Upper lobe of left lung (tissue), 4 donors: ENCODE data around the gene EPHB2.

Experiments
- EP300 ChIP-seq, 4 donors: sonication (generic); formaldehyde crosslinking; IDR thresholded peaks; one replicate each; pipeline ENCODE4 v1.5.1; 2017; ENCODE audit warnings: antibody characterized with exemption in 4 of 4, control low read depth in 2 of 4
- POLR2A ChIP-seq, 4 donors: fragments of 450-650 bp; IDR thresholded peaks; one replicate each; pipeline ENCODE4 v1.5.1; 2016 to 2017; ENCODE audit warnings: antibody characterized with exemption in 4 of 4, mild to moderate bottlenecking in 2 of 4
- TF ChIP-seq, protein P1 (sequence below), 6 experiments: fragments of 450-650 bp in 4 of 6; fragments of 200-600 bp in 2 of 6; sonication (generic) in 2 of 6; IDR thresholded peaks; one replicate each; pipeline ENCODE4 v1.5.1; 2016 to 2019; ENCODE audit warnings: antibody characterized with exemption in 6 of 6

DNA sequence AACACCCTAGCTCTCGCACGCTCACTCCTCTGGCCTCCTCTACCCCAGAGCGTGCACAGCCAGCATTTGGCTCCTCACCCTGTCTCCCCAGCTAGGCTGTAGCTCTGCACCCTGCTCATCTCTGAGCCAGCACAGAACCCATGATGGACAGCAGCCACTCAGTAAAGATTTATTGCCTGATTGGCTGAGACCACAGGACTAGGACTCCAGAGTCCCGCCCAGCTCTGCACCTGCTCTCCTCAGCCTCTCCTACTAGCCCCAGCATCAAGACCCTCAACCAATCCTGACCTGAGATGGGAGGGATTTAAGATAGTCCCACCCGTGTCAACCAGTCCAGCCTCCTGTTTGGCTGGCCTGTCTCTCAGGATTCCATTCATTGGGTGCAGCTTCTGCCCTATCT, 48.3 kb upstream of the EPHB2 start:
- TF ChIP-seq POLR2A (IDR thresholded peaks at IDR 0.05) (peak in 1 of 4 donors; percentile 39), EP300 (IDR thresholded peaks at IDR 0.05) (no peak)
- TF ChIP-seq, protein P1, sequence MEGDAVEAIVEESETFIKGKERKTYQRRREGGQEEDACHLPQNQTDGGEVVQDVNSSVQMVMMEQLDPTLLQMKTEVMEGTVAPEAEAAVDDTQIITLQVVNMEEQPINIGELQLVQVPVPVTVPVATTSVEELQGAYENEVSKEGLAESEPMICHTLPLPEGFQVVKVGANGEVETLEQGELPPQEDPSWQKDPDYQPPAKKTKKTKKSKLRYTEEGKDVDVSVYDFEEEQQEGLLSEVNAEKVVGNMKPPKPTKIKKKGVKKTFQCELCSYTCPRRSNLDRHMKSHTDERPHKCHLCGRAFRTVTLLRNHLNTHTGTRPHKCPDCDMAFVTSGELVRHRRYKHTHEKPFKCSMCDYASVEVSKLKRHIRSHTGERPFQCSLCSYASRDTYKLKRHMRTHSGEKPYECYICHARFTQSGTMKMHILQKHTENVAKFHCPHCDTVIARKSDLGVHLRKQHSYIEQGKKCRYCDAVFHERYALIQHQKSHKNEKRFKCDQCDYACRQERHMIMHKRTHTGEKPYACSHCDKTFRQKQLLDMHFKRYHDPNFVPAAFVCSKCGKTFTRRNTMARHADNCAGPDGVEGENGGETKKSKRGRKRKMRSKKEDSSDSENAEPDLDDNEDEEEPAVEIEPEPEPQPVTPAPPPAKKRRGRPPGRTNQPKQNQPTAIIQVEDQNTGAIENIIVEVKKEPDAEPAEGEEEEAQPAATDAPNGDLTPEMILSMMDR (IDR thresholded peaks at IDR 0.05): no peak
